ENCODE measurements around the gene MYLK. TPM values are rescaled to one million over a fixed set of nuclear protein-coding genes. Genes with fewer than 3 reads are reported as not detected.

Gene MYLK
- total RNA-seq, 4 donors from 2014 or later = 9.7 to 92.8 (median 32.5) TPM

DNA sequence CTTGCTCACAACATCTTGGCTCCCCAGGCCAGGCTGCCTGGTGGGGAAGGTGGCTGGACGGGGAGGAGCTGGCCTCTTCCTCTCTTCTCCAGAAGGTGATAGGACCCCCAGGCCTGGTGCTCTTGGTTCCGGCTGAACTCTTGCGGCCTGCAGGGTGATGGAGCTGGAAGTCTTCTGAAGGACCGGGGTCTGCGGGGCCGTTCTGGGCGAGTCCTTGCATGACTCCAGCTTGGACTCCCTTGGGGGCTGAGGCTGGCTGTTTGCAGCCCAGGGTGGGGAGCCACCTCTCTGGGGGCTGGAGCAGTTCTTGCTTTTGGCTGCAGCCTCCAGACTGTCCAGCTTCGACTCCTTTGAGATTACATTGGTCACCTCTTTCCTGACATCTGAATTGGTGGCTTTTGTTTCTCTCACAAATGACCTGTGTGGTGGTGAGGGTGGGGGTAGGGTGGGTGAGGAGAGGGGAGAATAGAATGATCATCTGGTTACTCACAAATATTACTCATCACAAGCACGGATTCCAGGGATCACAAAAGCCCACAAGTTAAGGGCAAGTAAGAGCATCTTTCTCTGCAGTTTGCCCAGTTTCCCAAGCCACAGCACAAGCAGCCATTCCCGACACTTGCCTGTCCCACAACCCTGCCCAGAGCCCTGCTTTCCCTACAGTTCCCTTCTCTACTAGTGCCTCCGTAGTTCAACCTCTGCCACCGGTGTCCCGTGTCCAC is 150.2 kb downstream of the MYLK start:
- no peak overlapping the region for H3K4me3 ChIP-seq (ENCODE audit: low read depth, poor library complexity, severe bottlenecking)
- intact Hi-C loops (cut with DNase I; ENCODE audit: low total_unique reads) = no loop called here
- DNase-seq (ENCODE audit: low spot score in 2 of 2) = peak in 1 of 2 donors; percentile 60
- no peak for TF ChIP-seq POLR2A (IDR thresholded peaks at IDR 0.05)
- TF ChIP-seq, protein P1, sequence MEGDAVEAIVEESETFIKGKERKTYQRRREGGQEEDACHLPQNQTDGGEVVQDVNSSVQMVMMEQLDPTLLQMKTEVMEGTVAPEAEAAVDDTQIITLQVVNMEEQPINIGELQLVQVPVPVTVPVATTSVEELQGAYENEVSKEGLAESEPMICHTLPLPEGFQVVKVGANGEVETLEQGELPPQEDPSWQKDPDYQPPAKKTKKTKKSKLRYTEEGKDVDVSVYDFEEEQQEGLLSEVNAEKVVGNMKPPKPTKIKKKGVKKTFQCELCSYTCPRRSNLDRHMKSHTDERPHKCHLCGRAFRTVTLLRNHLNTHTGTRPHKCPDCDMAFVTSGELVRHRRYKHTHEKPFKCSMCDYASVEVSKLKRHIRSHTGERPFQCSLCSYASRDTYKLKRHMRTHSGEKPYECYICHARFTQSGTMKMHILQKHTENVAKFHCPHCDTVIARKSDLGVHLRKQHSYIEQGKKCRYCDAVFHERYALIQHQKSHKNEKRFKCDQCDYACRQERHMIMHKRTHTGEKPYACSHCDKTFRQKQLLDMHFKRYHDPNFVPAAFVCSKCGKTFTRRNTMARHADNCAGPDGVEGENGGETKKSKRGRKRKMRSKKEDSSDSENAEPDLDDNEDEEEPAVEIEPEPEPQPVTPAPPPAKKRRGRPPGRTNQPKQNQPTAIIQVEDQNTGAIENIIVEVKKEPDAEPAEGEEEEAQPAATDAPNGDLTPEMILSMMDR (IDR thresholded peaks at IDR 0.05) = no peak
- WGBS, 2 donors = 89 to 90% methylated on average over 11 to 13 of the region's 13 CpGs

DNA sequence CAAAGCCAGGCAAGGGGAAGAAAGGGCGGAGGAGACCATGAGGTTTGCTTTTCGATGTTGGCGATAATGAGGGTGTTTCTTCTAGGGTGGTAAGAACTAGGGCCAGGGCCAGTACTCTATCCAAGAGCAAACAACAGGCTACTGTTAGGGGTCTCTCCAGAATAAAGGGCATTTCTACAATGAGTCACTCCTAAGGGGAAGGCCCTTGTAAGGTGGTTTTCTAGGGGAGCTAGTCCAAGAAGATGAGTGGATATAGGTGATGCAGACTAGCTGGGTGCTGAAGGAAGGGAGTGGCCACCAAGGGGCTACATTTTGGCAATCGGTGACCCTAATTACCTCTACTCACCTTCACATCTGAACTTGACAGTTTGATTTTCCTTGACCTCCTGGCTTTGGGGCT is 150.8 kb downstream of the MYLK start:
- intact Hi-C loops (cut with DNase I; ENCODE audit: low total_unique reads) = no loop called here
- no peak overlapping the region for H3K4me3 ChIP-seq (ENCODE audit: low read depth, poor library complexity, severe bottlenecking)
- WGBS, 2 donors = 96 to 98% methylated on average over 4 of the region's 4 CpGs
- TF ChIP-seq POLR2A (IDR thresholded peaks at IDR 0.05) = no peak
- TF ChIP-seq, protein P1 (IDR thresholded peaks at IDR 0.05) = no peak
- DNase-seq (ENCODE audit: low spot score in 2 of 2) = no peak

DNA sequence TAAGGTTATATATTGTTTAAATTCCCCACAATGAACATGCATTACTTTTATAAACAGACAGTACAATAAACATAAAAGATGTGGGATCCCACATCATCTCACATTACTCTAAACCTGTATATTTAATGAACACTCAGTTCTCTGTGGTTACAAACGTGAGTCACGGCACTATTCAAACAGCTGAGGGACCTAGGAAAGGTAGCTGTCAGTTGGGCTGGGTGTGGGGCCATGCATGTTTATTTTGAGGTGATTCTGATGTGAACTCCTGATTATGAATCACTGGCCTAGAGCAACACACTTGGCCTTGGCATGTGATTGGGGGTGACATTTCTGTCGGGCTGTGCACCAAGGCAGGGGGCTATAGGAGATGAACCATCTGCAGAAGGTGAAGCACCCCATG is 151.7 kb downstream of the MYLK start:
- 69 to 79% methylated on average over 3 of the region's 3 CpGs for WGBS, 2 donors

DNA sequence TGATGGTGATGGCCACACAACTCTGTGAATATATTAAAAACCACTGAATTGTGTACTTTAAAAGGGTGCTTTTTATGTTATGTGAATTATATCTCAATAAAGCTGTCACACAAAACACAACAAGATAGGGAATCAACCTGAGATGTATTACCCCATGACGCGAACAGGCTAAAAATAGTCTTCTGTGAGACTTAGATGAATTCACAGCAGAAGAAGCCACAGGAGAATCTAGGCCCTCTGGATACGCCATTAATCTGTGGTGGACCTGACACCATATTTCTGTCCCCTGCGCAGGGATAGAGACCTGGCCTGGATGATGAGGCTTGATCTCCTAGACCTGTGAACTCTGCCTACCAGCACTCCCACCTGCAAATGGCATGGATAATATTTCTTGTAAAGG is 153.3 kb downstream of the MYLK start:
- TF ChIP-seq POLR2A (IDR thresholded peaks at IDR 0.05) = no peak
- TF ChIP-seq, protein P1 (IDR thresholded peaks at IDR 0.05) = no peak
- intact Hi-C loops (cut with DNase I; ENCODE audit: low total_unique reads) = no loop called here
- no peak for DNase-seq (ENCODE audit: low spot score in 2 of 2)
- 87 to 88% methylated on average over 4 of the region's 4 CpGs for WGBS, 2 donors
- H3K4me3 ChIP-seq (ENCODE audit: low read depth, poor library complexity, severe bottlenecking) = no peak overlapping the region

More for the DNA sequence above, 151.7 kb downstream of the MYLK start:
- no peak for TF ChIP-seq POLR2A (IDR thresholded peaks at IDR 0.05)
- TF ChIP-seq, protein P1 (IDR thresholded peaks at IDR 0.05) = no peak
- intact Hi-C loops (cut with DNase I; ENCODE audit: low total_unique reads) = no loop called here
- no peak for DNase-seq (ENCODE audit: low spot score in 2 of 2)
- no peak overlapping the region for H3K4me3 ChIP-seq (ENCODE audit: low read depth, poor library complexity, severe bottlenecking)

DNA sequence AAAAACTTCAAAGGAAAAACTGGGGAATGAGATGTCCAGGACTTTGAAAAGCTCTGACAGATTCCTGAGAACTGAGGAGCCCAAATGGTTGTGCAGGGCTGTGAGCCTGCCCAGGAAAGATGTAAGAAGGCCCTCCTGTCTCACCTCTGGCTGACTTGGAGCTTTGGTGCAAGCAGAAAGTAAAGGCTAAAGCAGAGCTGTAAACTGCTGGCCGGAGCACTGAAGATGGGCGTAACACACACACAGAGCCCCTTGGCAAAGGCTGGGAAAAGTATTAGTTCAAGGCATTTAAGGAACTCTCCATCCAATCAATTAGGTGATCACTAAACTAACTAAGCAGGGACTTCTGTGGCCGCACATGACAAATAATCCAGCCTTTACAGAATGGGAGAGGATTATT is 155.1 kb downstream of the MYLK start:
- DNase-seq (ENCODE audit: low spot score in 2 of 2) = peak in 1 of 2 donors; percentile 52
- intact Hi-C loops (cut with DNase I; ENCODE audit: low total_unique reads) = no loop called here
- no peak for TF ChIP-seq POLR2A (IDR thresholded peaks at IDR 0.05)
- TF ChIP-seq, protein P1 (IDR thresholded peaks at IDR 0.05) = no peak
- no peak overlapping the region for H3K4me3 ChIP-seq (ENCODE audit: low read depth, poor library complexity, severe bottlenecking)
- WGBS, 2 donors = 89 to 93% methylated on average over 3 of the region's 3 CpGs

DNA sequence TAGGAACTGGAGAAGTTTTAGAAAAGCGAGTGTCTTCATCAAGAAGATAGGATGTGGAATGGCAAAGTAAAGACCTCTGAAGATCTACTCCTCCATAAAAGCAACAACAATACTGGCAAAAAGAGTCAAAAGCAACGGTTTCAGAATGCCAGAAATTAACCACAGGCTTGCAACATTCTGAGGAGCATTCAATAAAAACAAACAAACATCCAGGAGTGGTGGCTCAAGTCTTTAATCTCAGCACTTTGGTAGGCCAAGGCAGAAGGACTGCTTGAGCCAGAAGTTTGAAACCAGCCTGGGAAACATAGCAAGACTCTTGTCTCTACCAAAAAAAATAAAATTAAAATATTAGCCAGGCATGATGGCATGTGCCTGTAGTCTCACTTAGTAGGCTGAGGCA is 156.1 kb downstream of the MYLK start:
- no peak for TF ChIP-seq POLR2A (IDR thresholded peaks at IDR 0.05)
- TF ChIP-seq, protein P1 (IDR thresholded peaks at IDR 0.05) = no peak
- intact Hi-C loops (cut with DNase I; ENCODE audit: low total_unique reads) = no loop called here

More for the DNA sequence above, 156.1 kb downstream of the MYLK start:
- no peak for DNase-seq (ENCODE audit: low spot score in 2 of 2)
- H3K4me3 ChIP-seq (ENCODE audit: low read depth, poor library complexity, severe bottlenecking) = no peak overlapping the region
- WGBS, 2 donors = 68 to 77% methylated on average over 2 of the region's 2 CpGs

Data from lower leg skin (tissue), 4 donors.